Stimulated activated effector memory CD8-positive, alpha-beta T cell treated with anti-CD3 and anti-CD28 coated beads, Interleukin-12 subunit alpha, Interleukin-12 subunit beta, amount 100 ng/mL, for 72 hours (primary cell): ENCODE results near the gene HIPK2.

Experiments used
- ATAC-seq: fragments of 150-1000 bp; cut with Tn5 transposase; 2 replicates; pipeline ENCODE4 v1.10.0; 2021
- DNase-seq, 2 donors: peaks; one replicate each; pipeline ENCODE4 v3.0.0; 2021 to 2022; ENCODE audit warnings: low spot score in 2 of 2
- H3K27ac Mint-ChIP-seq: one replicate; pipeline ENCODE4 v1.8.0; 2022; ENCODE audit warnings: mild to moderate bottlenecking, mixed read lengths
- H3K36me3 Mint-ChIP-seq: one replicate; pipeline ENCODE4 v1.8.0; 2022; ENCODE audit warnings: mild to moderate bottlenecking, mixed read lengths
- H3K4me1 Mint-ChIP-seq: one replicate; pipeline ENCODE4 v1.8.0; 2022; ENCODE audit warnings: mixed read lengths
- H3K4me3 Mint-ChIP-seq: one replicate; pipeline ENCODE4 v1.8.0; 2022; ENCODE audit warnings: mild to moderate bottlenecking, mixed read lengths
- H3K9me3 Mint-ChIP-seq: one replicate; pipeline ENCODE4 v1.8.0; 2022; ENCODE audit warnings: mixed read lengths

The HIPK2 gene

DNA sequence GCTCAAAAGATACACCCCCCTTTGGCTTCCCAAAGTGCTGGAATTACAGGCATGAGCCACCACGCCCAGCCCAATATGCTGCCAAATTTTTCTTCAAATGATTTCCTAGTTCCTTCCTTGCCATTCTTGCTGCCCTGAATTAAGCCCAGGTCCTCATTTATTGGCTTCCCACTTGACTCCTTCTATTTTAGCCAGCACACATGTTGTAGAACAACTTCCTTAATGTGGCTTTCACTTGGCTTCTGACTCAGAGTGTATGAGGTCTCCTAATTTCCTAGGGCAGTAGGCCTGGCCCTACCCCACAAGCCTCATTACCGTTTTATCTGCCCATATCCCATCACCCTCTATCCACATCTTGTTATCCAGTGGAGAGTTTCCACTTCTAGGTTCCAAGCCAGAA is 21.8 kb upstream of the HIPK2 start:
- peaks cover 5% of the 10 kb centered on the region for H3K9me3 Mint-ChIP-seq
- no peak overlapping the region for H3K4me3 Mint-ChIP-seq

DNA sequence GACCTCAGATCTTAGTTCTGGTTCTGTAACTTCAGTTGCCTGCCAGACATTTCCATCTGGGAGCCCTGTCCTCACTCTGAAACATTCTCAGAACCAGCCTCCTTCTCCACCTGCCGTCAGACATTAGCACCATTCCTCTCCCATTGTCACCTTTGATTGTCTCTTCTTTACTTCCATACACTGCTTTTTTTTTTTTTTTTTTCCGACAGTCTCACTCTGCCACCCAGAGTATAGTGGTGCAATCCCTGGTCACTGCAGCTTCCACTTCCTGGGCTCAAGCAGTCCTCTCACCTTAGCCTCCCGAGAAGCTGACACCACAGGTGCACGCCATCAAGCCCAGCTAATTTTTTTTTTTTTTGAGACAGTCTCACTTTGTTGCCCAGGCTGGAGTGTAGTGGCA is 21.1 kb upstream of the HIPK2 start:
- Mint-ChIP-seq H3K36me3 (no peaks in the 10 kb centered on the region), H3K9me3 (peaks cover 5% of the 10 kb centered on the region), H3K4me1 (peaks cover 15% of the 10 kb centered on the region), H3K4me3 (no peak overlapping the region), H3K27ac (no peak overlapping the region)
- ATAC-seq (no peak), DNase-seq (no peak)

More for the DNA sequence above, 21.8 kb upstream of the HIPK2 start:
- H3K27ac Mint-ChIP-seq = no peak overlapping the region
- H3K4me1 Mint-ChIP-seq = peaks cover 15% of the 10 kb centered on the region
- no peaks in the 10 kb centered on the region for H3K36me3 Mint-ChIP-seq
- ATAC-seq (no peak), DNase-seq (no peak)

DNA sequence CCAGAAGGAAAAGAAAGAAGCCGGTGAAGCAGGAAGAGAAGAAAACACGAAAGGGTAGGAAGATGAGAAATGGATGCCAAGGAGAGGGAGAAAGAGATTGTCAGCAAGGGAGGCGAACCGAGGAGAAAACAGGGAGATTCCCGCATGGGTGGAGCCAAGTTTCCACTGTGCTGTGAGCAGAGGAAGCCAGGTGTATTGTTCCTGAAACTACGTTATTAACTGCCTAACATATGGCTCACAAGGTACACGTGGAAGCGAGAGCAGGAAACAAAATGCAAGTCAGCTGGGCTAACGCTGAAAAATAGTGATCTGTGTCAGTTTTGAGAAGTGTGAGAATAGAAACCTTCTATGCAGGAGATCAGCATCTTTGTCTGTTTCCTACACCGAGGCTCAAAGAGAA is 20.4 kb upstream of the HIPK2 start:
- Mint-ChIP-seq H3K4me1 (peaks cover 15% of the 10 kb centered on the region), H3K4me3 (no peak overlapping the region), H3K36me3 (no peaks in the 10 kb centered on the region), H3K27ac (peak overlapping the region; percentile 15), H3K9me3 (peaks cover 5% of the 10 kb centered on the region)
- ATAC-seq = no peak
- no peak for DNase-seq

DNA sequence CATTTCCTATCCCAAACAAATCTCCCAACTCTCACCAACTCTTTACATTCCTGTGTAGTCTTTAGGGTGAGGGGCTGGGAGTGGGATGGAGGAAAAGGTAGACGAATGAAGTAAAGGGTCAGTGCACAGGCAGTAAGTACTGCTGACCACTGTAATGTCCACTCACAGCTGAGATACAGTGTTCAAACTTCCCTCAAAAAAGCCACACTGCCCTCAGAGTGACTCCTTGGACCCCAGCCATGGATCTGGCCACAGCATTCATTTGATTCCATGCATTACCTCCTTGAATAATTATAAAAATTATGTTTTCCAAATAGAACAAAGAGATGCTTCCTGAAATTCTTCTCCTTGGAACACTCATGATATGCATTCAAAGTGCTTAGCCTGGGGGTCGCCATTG is 19.8 kb upstream of the HIPK2 start:
- Mint-ChIP-seq H3K9me3 (peaks cover 4% of the 10 kb centered on the region), H3K4me3 (no peak overlapping the region), H3K27ac (peak overlapping the region; percentile 15), H3K4me1 (peaks cover 15% of the 10 kb centered on the region), H3K36me3 (no peaks in the 10 kb centered on the region)
- DNase-seq = no peak
- ATAC-seq = no peak

DNA sequence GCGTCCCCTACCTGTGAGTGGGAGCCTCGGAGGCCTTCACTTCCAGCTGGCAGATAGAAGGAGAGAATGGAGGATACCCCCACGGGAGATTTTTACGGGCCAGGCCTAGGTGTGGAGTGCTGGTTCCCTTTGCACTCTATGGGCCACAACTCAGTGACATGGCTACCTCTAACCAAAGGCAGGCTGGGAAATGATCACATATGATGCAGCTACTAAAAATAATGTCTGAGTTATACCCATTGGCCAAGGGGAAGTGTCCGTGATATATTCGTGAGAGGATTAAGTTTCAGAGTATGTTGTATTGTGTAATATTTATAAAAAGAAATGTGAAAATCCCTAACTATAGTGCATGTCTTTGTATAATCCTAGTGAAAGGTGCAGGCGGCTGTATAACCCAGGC is 13.5 kb upstream of the HIPK2 start:
- ATAC-seq (no peak), DNase-seq (no peak)
- Mint-ChIP-seq H3K9me3 (peaks cover 3% of the 10 kb centered on the region), H3K4me3 (no peak overlapping the region), H3K36me3 (no peaks in the 10 kb centered on the region), H3K27ac (no peak overlapping the region), H3K4me1 (no peaks in the 10 kb centered on the region)

DNA sequence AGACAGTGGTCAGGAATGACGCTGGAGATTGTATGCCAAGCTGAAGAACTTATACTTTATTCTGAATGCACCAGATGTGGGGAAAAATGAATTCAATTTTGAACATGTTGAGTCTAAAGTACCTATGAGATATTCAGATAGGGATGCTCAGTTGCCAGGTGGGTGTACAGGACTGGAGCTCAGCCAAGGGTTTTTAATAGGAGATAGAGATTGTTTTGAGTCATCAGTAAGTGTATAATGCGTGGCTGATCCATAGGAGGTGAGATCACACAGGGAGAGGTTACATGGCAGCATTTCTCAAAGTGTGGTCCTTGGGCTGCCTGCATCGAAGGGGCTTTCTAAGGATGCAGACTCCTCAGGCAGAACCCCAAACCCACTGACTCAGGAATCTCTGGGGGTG is 6.8 kb upstream of the HIPK2 start:
- H3K4me3 Mint-ChIP-seq = no peak overlapping the region
- ATAC-seq = peak; percentile 22
- H3K36me3 Mint-ChIP-seq = no peaks in the 10 kb centered on the region
- no peak overlapping the region for H3K27ac Mint-ChIP-seq
- H3K9me3 Mint-ChIP-seq = no peaks in the 10 kb centered on the region
- H3K4me1 Mint-ChIP-seq = peaks cover 5% of the 10 kb centered on the region
- DNase-seq = no peak

DNA sequence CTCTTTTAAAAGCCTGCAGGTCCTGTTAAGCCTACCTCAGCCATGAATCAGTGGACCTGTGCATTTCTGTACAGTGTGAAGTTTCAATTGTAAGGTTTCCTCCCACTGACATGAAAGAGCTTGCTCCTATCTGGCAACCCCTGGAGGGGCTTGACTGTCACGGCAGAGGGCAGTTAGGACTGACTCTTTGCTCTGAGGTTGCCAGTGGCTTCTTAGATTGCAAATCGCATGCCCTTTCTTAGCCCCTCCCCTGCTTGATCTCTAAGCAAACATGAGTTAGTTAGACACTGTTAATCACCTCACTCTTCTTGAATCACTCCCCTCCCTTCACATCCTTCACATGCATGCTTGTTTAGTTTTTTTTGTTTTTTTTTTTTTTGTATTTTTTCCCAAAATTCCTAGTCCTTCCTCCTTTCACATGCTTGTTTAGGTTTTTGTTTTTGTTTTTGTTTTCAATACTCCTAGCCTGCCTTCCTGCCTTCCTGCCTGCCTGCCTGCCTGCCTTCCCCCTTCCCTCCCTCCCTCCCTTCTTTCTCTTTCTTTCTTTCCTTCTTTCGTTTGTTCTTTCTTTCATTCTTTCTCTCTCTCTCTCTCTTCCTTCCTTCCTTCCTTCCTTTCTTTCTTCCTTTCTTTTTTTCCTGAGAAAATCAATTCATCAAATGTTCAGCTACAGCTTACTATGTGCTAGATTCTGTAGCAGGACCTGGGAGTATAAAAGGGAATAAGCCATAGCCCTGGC is 6.0 kb upstream of the HIPK2 start:
- DNase-seq (no peak), ATAC-seq (peak; percentile 76)
- Mint-ChIP-seq H3K4me1 (peaks cover 13% of the 10 kb centered on the region), H3K27ac (no peak overlapping the region), H3K36me3 (no peaks in the 10 kb centered on the region), H3K9me3 (no peaks in the 10 kb centered on the region), H3K4me3 (no peak overlapping the region)

DNA sequence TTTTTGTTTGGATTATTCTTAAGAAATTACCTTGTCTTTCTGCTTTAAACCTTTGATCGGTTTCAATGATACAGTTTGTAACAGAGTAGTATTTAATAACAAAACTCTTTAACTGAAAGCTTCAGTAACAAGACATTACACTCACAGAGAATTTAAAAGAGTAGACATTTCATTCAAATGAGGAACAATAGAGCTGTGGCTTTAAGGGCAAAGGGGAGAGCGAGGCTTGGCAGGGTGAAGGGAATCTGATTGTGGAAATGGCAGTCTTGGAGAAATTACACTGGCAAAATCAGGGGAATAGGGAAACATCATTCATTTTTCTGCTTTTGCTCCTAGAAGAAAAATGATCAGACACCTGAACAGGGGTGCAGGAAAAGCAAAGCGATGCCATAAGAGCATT is 5.1 kb upstream of the HIPK2 start:
- Mint-ChIP-seq H3K4me3 (no peak overlapping the region), H3K36me3 (no peaks in the 10 kb centered on the region), H3K9me3 (no peaks in the 10 kb centered on the region), H3K27ac (no peak overlapping the region), H3K4me1 (peaks cover 22% of the 10 kb centered on the region)
- no peak for DNase-seq
- no peak for ATAC-seq

DNA sequence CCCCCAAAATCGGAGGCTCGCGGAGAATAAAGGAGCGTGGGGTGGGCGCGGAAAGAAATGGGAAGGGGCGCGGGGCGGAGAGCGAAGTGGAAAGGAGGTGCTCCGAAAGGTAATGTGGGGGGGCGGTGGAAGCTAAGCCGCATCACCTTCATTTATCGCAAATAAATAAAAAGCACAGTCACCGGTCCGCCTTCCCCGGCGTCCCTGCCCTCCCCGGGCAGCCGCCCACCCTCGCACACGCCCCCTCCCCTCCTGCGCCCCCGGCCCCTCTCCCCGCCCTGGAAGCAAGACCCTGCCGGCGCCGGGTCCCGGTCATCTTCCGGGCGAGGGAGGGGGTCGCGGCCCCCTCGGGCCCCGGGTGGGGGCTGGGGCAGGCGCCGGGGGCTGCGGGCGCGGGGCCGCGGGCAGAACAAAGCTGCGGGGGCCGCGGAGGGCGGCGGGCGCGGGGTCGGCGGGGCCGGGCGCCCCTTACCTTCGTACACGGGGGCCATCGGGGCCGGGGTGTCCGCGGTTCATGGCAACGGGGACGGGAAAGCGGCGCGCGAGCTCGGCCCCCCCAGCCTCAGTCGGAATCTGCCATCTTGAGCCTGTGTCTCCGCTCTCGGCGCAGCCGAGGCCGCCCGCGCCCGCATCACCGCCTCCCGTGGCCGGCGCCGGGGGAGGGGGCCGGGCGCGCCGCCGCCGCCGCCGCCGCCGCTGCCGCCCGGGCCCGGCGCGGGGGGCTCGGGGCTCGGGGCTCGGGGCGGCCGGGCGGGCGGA is 486 bp downstream of the HIPK2 start:
- ATAC-seq (peak; percentile 41), DNase-seq (no peak)
- Mint-ChIP-seq H3K27ac (peak overlapping the region; percentile 96), H3K4me1 (peaks cover 53% of the 10 kb centered on the region), H3K9me3 (no peaks in the 10 kb centered on the region), H3K4me3 (peak overlapping the region; percentile 95), H3K36me3 (peaks cover 21% of the 10 kb centered on the region)

DNA sequence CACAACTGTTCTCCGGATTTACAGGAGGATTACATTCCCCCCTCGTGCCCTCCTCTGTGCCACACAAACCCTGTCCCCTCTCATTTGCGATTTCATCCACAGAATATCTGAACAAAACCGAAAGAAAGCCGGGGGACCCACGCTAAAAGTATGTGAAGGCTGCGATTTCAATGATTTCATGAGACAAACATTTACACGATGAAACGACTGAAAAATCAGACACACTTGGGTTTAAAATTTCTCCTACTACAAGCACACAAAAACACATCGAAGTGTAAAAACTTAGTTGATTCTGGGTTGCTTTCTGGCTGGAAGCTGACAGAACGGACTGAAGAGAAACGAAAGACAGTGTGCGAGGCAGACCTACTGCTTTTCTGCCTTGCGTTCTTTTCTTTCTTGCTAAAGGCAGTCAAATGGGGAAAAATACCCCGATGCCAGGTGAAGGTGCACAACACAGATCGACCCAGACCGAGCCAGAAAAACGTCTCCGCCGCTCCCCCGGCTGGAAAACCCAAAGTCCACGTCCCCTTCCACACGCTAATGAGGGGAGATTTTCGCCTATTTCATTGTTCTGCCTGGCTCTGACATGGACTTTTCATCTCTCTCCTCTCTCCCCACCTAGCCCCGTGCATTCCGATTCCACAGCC is 1.2 kb downstream of the HIPK2 start:
- Mint-ChIP-seq H3K4me3 (peak overlapping the region; percentile 95), H3K27ac (peak overlapping the region; percentile 96), H3K9me3 (no peaks in the 10 kb centered on the region), H3K36me3 (peaks cover 28% of the 10 kb centered on the region), H3K4me1 (peaks cover 60% of the 10 kb centered on the region)
- DNase-seq = peak in 1 of 2 donors; percentile 63
- ATAC-seq = no peak

DNA sequence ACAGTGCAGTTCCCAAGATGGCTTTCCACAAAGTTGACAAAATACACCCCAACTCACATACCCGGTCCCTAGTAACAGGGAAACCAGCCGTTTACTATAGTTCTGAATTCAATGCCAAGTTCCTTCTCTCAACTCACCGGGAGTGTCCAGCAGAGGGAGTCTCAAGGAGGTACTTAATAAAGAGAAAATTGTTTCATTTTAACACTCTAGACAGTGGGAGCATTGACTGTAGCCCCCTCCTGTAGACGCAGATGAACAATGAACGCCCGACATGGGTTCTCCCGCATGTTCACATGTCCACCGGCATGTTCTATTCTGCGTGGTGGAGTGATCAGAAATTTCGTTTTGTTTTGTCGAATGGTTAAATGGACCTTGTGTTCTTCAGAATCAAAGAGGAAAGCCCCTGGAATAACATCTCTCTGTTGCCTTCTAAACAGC is 1.9 kb downstream of the HIPK2 start:
- DNase-seq = peak; percentile 31 to 69
- Mint-ChIP-seq H3K4me1 (peaks cover 68% of the 10 kb centered on the region), H3K9me3 (no peaks in the 10 kb centered on the region), H3K4me3 (peak overlapping the region; percentile 95), H3K27ac (peak overlapping the region; percentile 96), H3K36me3 (peaks cover 35% of the 10 kb centered on the region)
- ATAC-seq = peak; percentile 15

DNA sequence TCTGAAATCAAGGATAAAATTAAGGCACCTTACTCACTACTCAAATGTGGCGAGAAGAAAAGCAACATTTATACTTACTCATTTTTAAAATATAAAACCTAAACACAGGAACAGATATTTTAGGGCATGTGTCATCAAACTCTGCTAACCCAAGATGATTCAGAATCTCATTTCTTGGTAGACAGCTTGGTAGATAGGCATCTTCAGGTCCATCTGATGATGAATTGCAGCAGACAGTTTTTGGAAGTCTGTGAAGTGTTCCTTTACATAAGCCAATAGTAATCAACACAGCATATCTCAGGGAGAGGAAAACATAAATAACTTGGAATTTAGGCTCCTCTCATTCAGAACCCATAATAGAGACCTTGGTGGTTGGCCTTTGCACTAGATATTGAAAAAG is 3.4 kb downstream of the HIPK2 start:
- Mint-ChIP-seq H3K27ac (peak overlapping the region; percentile 96), H3K36me3 (peaks cover 48% of the 10 kb centered on the region), H3K4me1 (peaks cover 67% of the 10 kb centered on the region), H3K9me3 (no peaks in the 10 kb centered on the region), H3K4me3 (peak overlapping the region; percentile 95)
- no peak for DNase-seq
- ATAC-seq = peak; percentile 77

DNA sequence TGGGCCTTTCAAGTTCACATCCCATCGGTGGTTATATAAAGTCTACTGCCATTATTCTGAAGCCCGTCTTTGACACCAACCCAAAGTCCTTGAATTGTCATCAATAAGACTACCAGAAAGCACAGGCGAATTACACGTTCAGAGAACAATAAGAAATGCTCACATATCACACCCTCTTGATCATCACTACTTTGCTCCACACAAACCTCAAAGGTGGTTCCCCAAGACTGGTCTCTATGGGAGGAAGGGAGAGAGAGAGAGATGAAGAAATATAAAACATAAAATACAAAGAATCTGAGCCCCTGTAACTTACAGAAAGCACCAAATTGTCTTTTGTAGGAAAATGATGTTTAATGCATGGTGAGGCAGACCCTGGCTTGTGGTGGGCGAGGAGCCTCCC is 4.4 kb downstream of the HIPK2 start:
- peaks cover 67% of the 10 kb centered on the region for H3K4me1 Mint-ChIP-seq
- peak; percentile 68 for ATAC-seq
- H3K36me3 Mint-ChIP-seq = peaks cover 56% of the 10 kb centered on the region
- H3K9me3 Mint-ChIP-seq = no peaks in the 10 kb centered on the region
- DNase-seq = no peak
- H3K27ac Mint-ChIP-seq = peak overlapping the region; percentile 96
- H3K4me3 Mint-ChIP-seq = peak overlapping the region; percentile 95

DNA sequence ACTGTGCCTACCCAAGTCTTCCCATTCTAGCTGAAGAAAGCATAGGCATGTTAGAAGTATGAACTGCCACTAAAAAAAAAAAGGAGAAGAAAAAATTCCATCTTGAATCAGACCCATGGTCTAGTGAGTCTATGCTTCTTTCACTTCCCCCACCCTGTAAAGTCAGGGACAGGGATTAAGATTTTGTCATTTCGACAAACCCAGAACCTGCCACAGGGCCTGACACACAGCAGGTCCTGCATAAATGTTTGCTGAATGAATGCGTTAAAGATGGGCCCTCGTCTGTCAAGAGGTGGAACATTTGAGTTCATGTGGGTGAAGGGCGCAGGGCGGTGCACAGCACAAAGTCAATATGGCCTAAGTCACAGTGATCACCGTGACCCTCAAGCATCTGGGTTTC is 4.9 kb downstream of the HIPK2 start:
- H3K4me1 Mint-ChIP-seq = peaks cover 68% of the 10 kb centered on the region
- H3K9me3 Mint-ChIP-seq = no peaks in the 10 kb centered on the region
- peak overlapping the region; percentile 95 for H3K4me3 Mint-ChIP-seq
- H3K27ac Mint-ChIP-seq = no peak overlapping the region
- ATAC-seq (no peak), DNase-seq (no peak)
- peaks cover 57% of the 10 kb centered on the region for H3K36me3 Mint-ChIP-seq

DNA sequence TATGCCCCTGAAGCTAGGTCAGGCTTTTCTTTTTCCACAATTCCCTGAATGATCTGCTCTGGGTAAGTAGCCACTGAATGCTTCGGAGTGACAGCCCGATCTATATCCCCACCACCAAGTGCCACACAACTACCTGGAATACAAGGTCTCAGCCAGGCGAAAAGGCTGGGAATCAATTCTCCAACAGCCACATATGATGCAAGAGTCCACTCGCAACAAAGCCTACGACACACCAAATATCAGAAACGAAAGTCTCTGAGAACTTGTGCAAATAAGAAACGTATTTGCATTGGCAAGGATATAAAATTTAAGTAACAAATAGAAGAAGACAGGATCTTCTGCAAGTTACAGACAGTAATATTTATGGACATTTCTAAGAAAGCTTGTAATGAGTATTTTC is 5.7 kb downstream of the HIPK2 start:
- DNase-seq (no peak), ATAC-seq (no peak)
- H3K36me3 Mint-ChIP-seq = peaks cover 57% of the 10 kb centered on the region
- H3K9me3 Mint-ChIP-seq = no peaks in the 10 kb centered on the region
- no peak overlapping the region for H3K4me3 Mint-ChIP-seq
- H3K27ac Mint-ChIP-seq = peak overlapping the region; percentile 60
- H3K4me1 Mint-ChIP-seq = peaks cover 75% of the 10 kb centered on the region
